Upper lobe of left lung (tissue), 6 donors: Measurements from ENCODE around the gene ADAMTSL2. TPM values are rescaled to one million over a fixed set of nuclear protein-coding genes. Genes with fewer than 3 reads are reported as not detected.
A peak's percentile ranks its signal among the peaks of the same experiment; 100 is the strongest.

ENCODE experiments used
- ATAC-seq, 2 donors: fragments of 200-7000 bp; cut with Tn5 transposase; one replicate each; pipeline ENCODE4 v1.9.1; 2022; ENCODE audit warnings: mild to moderate bottlenecking in 2 of 2, moderate library complexity in 2 of 2; ENCODE audit not compliant: low FRiP score in 2 of 2
- DNase-seq, 2 donors: peaks; one replicate each; pipeline ENCODE4 v3.0.0-alpha.2; 2019 to 2020
- H3K27ac ChIP-seq, 4 donors: fragments of 200-600 bp; sonication (generic); one replicate each; pipeline ENCODE4 v1.5.1; 2016 to 2019
- H3K27me3 ChIP-seq, 4 donors: fragments of 200-600 bp; sonication (generic); one replicate each; pipeline ENCODE4 v1.5.1; 2017 to 2019
- H3K36me3 ChIP-seq, 4 donors: fragments of 200-600 bp; sonication (generic); one replicate each; pipeline ENCODE4 v1.5.1; 2016 to 2019
- H3K4me1 ChIP-seq, 4 donors: fragments of 200-600 bp; sonication (generic); one replicate each; pipeline ENCODE4 v1.5.1; 2018 to 2019
- H3K4me3 ChIP-seq, 4 donors: fragments of 200-600 bp; sonication (generic); one replicate each; pipeline ENCODE4 v1.5.1; 2017 to 2019; ENCODE audit warnings: mild to moderate bottlenecking in 2 of 4, moderate library complexity in 1 of 4
- H3K9me3 ChIP-seq, 4 donors: fragments of 200-600 bp; sonication (generic); one replicate each; pipeline ENCODE4 v1.5.1; 2018 to 2019
- CTCF ChIP-seq, 6 experiments: fragments of 450-650 bp in 4 of 6; fragments of 200-600 bp in 2 of 6; sonication (generic) in 2 of 6; IDR thresholded peaks; one replicate each; pipeline ENCODE4 v1.5.1; 2016 to 2019; ENCODE audit warnings: antibody characterized with exemption in 6 of 6
- EP300 ChIP-seq, 4 donors: sonication (generic); formaldehyde crosslinking; IDR thresholded peaks; one replicate each; pipeline ENCODE4 v1.5.1; 2017; ENCODE audit warnings: antibody characterized with exemption in 4 of 4, control low read depth in 2 of 4
- POLR2A ChIP-seq, 4 donors: fragments of 450-650 bp; IDR thresholded peaks; one replicate each; pipeline ENCODE4 v1.5.1; 2016 to 2017; ENCODE audit warnings: antibody characterized with exemption in 4 of 4, mild to moderate bottlenecking in 2 of 4
- POLR2AphosphoS5 ChIP-seq, 2 donors: sonication (generic); formaldehyde crosslinking; IDR thresholded peaks; one replicate each; pipeline ENCODE4 v1.5.1; 2017; ENCODE audit warnings: antibody characterized with exemption in 2 of 2
- WGBS, 2 donors: methylation state at CpG; one replicate each; pipeline ENCODE4 v1.1.5; 2017 to 2018; 5-methylcytosine and 5-hydroxymethylcytosine counted together
- total RNA-seq, 6 donors: library from RNA; depleted of rRNA in 4 of 6; stranded (reverse); fragments of >200 nt in 4 of 6; gene quantifications; one replicate each; pipeline versions ENCODE4 v1.1.0 to v1.2.1, GENCODE V29; 2016 to 2021
- donor health status: DM: no; HTN: no; CAD: no; lungs with moderate emphysema.
- donor health status: DM: no; HTN: yes; CAD: no; lungs with severe emphysema.

The ADAMTSL2 gene
- total RNA-seq, 6 donors from 2014 or later: 1.4 to 34.8 (median 19.2) TPM

GRCh38 chr9:133579601-133580418 is 45.3 kb downstream of the ADAMTSL2 start:
- H3K36me3 ChIP-seq: peaks cover 0 to 5% (median 1%) of the 10 kb centered on the region in 4 donors
- peaks cover 10 to 35% (median 32%) of the 10 kb centered on the region in 4 donors for H3K4me1 ChIP-seq
- 76 to 86% methylated on average over 20 to 30 of the region's 31 CpGs for WGBS, 2 donors
- DNase-seq (peak in 1 of 2 donors; percentile 60), ATAC-seq (no peak)
- no peaks in the 10 kb centered on the region for H3K27me3 ChIP-seq
- H3K9me3 ChIP-seq: no peaks in the 10 kb centered on the region
- no peak overlapping the region for H3K4me3 ChIP-seq
- TF ChIP-seq CTCF (IDR thresholded peaks at IDR 0.05) (no peak), POLR2A (IDR thresholded peaks at IDR 0.05) (no peak), POLR2AphosphoS5 (IDR thresholded peaks at IDR 0.05) (no peak), EP300 (IDR thresholded peaks at IDR 0.05) (no peak)
- H3K27ac ChIP-seq: no peak overlapping the region

- Histone ChIP-seq H3K4me3 (no peak overlapping the region), H3K27ac (no peak overlapping the region), H3K4me1 (peaks cover 15 to 39% (median 36%) of the 10 kb centered on the region in 4 donors), H3K9me3 (no peaks in the 10 kb centered on the region), H3K36me3 (no peaks in the 10 kb centered on the region), H3K27me3 (peaks cover 0 to 5% (median 1%) of the 10 kb centered on the region in 4 donors)
- 84 to 85% methylated on average over 6 of the region's 6 CpGs for WGBS, 2 donors
- no peak for DNase-seq
- no peak for TF ChIP-seq CTCF (IDR thresholded peaks at IDR 0.05)
- no peak for TF ChIP-seq POLR2A (IDR thresholded peaks at IDR 0.05)
- no peak for TF ChIP-seq EP300 (IDR thresholded peaks at IDR 0.05)
- no peak for TF ChIP-seq POLR2AphosphoS5 (IDR thresholded peaks at IDR 0.05)
- ATAC-seq: no peak
These were observed 45.9 kb downstream of the ADAMTSL2 start for GRCh38 chr9:133580419-133580738.

- Histone ChIP-seq H3K27ac (peak overlapping the region in 2 of 4 donors; percentile 2 to 9), H3K27me3 (peaks cover 0 to 10% (median 4%) of the 10 kb centered on the region in 4 donors), H3K4me1 (peaks cover 15 to 41% (median 35%) of the 10 kb centered on the region in 4 donors), H3K9me3 (no peaks in the 10 kb centered on the region), H3K36me3 (no peaks in the 10 kb centered on the region), H3K4me3 (no peak overlapping the region)
- DNase-seq (no peak), ATAC-seq (no peak)
- 70 to 76% methylated on average over 4 of the region's 4 CpGs for WGBS, 2 donors
- TF ChIP-seq EP300 (IDR thresholded peaks at IDR 0.05): no peak
- TF ChIP-seq POLR2AphosphoS5 (IDR thresholded peaks at IDR 0.05): no peak
- TF ChIP-seq CTCF (IDR thresholded peaks at IDR 0.05): no peak
- TF ChIP-seq POLR2A (IDR thresholded peaks at IDR 0.05): no peak
These were observed 46.5 kb downstream of the ADAMTSL2 start for GRCh38 chr9:133581011-133581410.

- peaks cover 15 to 34% (median 28%) of the 10 kb centered on the region in 4 donors for H3K4me1 ChIP-seq
- H3K36me3 ChIP-seq: no peaks in the 10 kb centered on the region
- ATAC-seq (no peak), DNase-seq (no peak)
- TF ChIP-seq POLR2AphosphoS5 (IDR thresholded peaks at IDR 0.05): peak; percentile 37 to 46
- TF ChIP-seq POLR2A (IDR thresholded peaks at IDR 0.05): no peak
- peak overlapping the region in 3 of 4 donors; percentile 9 to 67 (median 59) for H3K27ac ChIP-seq
- no peaks in the 10 kb centered on the region for H3K9me3 ChIP-seq
- H3K4me3 ChIP-seq: no peak overlapping the region
- H3K27me3 ChIP-seq: peaks cover 0 to 12% (median 6%) of the 10 kb centered on the region in 4 donors
- 63 to 67% methylated on average over 17 to 19 of the region's 19 CpGs for WGBS, 2 donors
These were observed 47.2 kb downstream of the ADAMTSL2 start for GRCh38 chr9:133581513-133582343.

DNA sequence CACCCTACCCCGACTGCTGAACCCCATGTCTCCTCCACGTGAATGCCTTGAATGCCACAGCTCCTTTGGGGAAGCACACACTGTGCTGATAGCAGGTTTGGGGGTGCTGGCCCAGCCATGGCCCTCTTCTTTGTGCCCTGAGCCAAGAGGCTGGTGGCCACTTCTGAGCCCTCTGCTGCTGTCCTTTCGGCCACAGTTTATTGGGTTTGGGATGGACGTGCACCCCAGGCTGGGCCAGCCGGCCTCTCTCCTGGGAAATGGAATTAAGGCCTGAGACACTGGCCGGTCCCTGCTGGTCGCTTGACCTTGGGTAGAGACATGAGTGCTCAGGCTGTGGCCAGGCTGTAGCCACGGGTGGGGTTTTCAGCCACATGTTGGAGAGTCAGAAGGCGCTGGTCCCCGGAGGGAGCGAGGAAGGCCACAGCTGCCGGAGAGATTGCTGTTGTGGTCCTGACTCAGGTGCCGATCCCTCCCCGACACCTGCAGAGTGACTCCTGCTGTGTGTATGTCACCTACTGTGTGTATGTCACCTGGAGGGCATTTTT is 48.1 kb downstream of the ADAMTSL2 start:
- no peak overlapping the region for H3K4me3 ChIP-seq
- WGBS, 2 donors: 70 to 95% methylated on average over 2 to 14 of the region's 14 CpGs
- H3K9me3 ChIP-seq: no peaks in the 10 kb centered on the region
- peaks cover 15 to 28% (median 20%) of the 10 kb centered on the region in 4 donors for H3K4me1 ChIP-seq
- H3K27me3 ChIP-seq: peaks cover 0 to 12% (median 6%) of the 10 kb centered on the region in 4 donors
- H3K36me3 ChIP-seq: no peaks in the 10 kb centered on the region
- DNase-seq (peak in 1 of 2 donors; percentile 46), ATAC-seq (no peak)
- TF ChIP-seq POLR2AphosphoS5 (IDR thresholded peaks at IDR 0.05): no peak
- TF ChIP-seq POLR2A (IDR thresholded peaks at IDR 0.05): no peak
- TF ChIP-seq CTCF (IDR thresholded peaks at IDR 0.05): no peak
- TF ChIP-seq EP300 (IDR thresholded peaks at IDR 0.05): no peak
- peak overlapping the region in 3 of 4 donors; percentile 59 to 67 (median 62) for H3K27ac ChIP-seq
